Mononuclear cell (primary cell): Measurements from ENCODE around the gene CCDC85C. TPM values are rescaled to one million over a fixed set of nuclear protein-coding genes. Genes with fewer than 3 reads are reported as not detected.

Source experiments
- H3K27me3 ChIP-seq: 2 replicates; pipeline ENCODE4 v1.6.0; 2011; ENCODE audit warnings: low read length, control low read depth; ENCODE audit not compliant: insufficient read depth
- H3K4me1 ChIP-seq: 2 replicates; pipeline ENCODE4 v1.5.1; 2011; ENCODE audit warnings: mild to moderate bottlenecking, low read length, control low read depth; ENCODE audit not compliant: insufficient read depth
- H3K4me3 ChIP-seq: 2 replicates; pipeline ENCODE4 v1.5.1; 2011; ENCODE audit warnings: mild to moderate bottlenecking, low read length, moderate library complexity
- H3K9me3 ChIP-seq: 2 replicates; pipeline ENCODE4 v1.5.1; 2011; ENCODE audit warnings: low read depth, mild to moderate bottlenecking, control low read depth, low read length
- total RNA-seq: library from RNA; depleted of rRNA; stranded (reverse); fragments of >200 nt; gene quantifications from one replicate; pipeline ENCODE4 v1.2.3, GENCODE V29; 2012

Gene CCDC85C
- total RNA-seq, 1 donor, result 2.9 TPM

- Histone ChIP-seq H3K27me3 (no peaks in the 10 kb centered on the region), H3K9me3 (no peaks in the 10 kb centered on the region), H3K4me3 (no peak overlapping the region), H3K4me1 (no peaks in the 10 kb centered on the region)
Observed at GRCh38 chr14:99519347-99519881, 84.6 kb downstream of the CCDC85C start.

- Histone ChIP-seq H3K4me1 (no peaks in the 10 kb centered on the region), H3K4me3 (no peak overlapping the region), H3K9me3 (no peaks in the 10 kb centered on the region), H3K27me3 (no peaks in the 10 kb centered on the region)
Observed at GRCh38 chr14:99518441-99519346, 85.3 kb downstream of the CCDC85C start.

GRCh38 chr14:99517643-99518381, 86.2 kb downstream of the CCDC85C start:
- Histone ChIP-seq H3K4me3 (no peak overlapping the region), H3K27me3 (no peaks in the 10 kb centered on the region), H3K4me1 (no peaks in the 10 kb centered on the region), H3K9me3 (no peaks in the 10 kb centered on the region)

GRCh38 chr14:99516871-99517642, 87.0 kb downstream of the CCDC85C start:
- H3K27me3 ChIP-seq, result no peaks in the 10 kb centered on the region
- H3K4me3 ChIP-seq, result no peak overlapping the region
- H3K9me3 ChIP-seq, result no peaks in the 10 kb centered on the region
- H3K4me1 ChIP-seq, result no peaks in the 10 kb centered on the region

GRCh38 chr14:99516156-99516870, 87.7 kb downstream of the CCDC85C start:
- Histone ChIP-seq H3K27me3 (no peaks in the 10 kb centered on the region), H3K4me1 (no peaks in the 10 kb centered on the region), H3K4me3 (no peak overlapping the region), H3K9me3 (no peaks in the 10 kb centered on the region)

GRCh38 chr14:99515301-99516155, 88.5 kb downstream of the CCDC85C start:
- Histone ChIP-seq H3K27me3 (no peaks in the 10 kb centered on the region), H3K4me3 (no peak overlapping the region), H3K4me1 (no peaks in the 10 kb centered on the region), H3K9me3 (no peaks in the 10 kb centered on the region)

GRCh38 chr14:99514552-99515300, 89.3 kb downstream of the CCDC85C start:
- Histone ChIP-seq H3K4me1 (no peaks in the 10 kb centered on the region), H3K27me3 (no peaks in the 10 kb centered on the region), H3K9me3 (no peaks in the 10 kb centered on the region), H3K4me3 (no peak overlapping the region)

- no peaks in the 10 kb centered on the region for H3K27me3 ChIP-seq
- H3K4me3 ChIP-seq, result no peak overlapping the region
- H3K4me1 ChIP-seq, result no peaks in the 10 kb centered on the region
- no peaks in the 10 kb centered on the region for H3K9me3 ChIP-seq
Observed at GRCh38 chr14:99513946-99514551, 90.0 kb downstream of the CCDC85C start.

GRCh38 chr14:99513183-99513694, 90.8 kb downstream of the CCDC85C start:
- Histone ChIP-seq H3K4me1 (no peaks in the 10 kb centered on the region), H3K27me3 (no peaks in the 10 kb centered on the region), H3K9me3 (no peaks in the 10 kb centered on the region), H3K4me3 (no peak overlapping the region)

GRCh38 chr14:99512571-99513182, 91.3 kb downstream of the CCDC85C start:
- Histone ChIP-seq H3K9me3 (no peaks in the 10 kb centered on the region), H3K4me1 (no peaks in the 10 kb centered on the region), H3K27me3 (no peaks in the 10 kb centered on the region), H3K4me3 (no peak overlapping the region)

GRCh38 chr14:99512110-99512449, 91.9 kb downstream of the CCDC85C start:
- no peaks in the 10 kb centered on the region for H3K27me3 ChIP-seq
- no peak overlapping the region for H3K4me3 ChIP-seq
- H3K9me3 ChIP-seq, result no peaks in the 10 kb centered on the region
- no peaks in the 10 kb centered on the region for H3K4me1 ChIP-seq

GRCh38 chr14:99511421-99512109, 92.4 kb downstream of the CCDC85C start:
- Histone ChIP-seq H3K4me3 (no peak overlapping the region), H3K4me1 (no peaks in the 10 kb centered on the region), H3K9me3 (no peaks in the 10 kb centered on the region), H3K27me3 (no peaks in the 10 kb centered on the region)
